Stomach (tissue), 9 donors: ENCODE data around the gene CAPN8. TPM values are rescaled to one million over a fixed set of nuclear protein-coding genes. Genes with fewer than 3 reads are reported as not detected.
"Not testable (repeated sequence)": the region's sequence is repeated elsewhere in the genome, so short reads cannot be mapped to it uniquely, and the experiment has no call there.

Experiments used
- DNase-seq, 2 donors: peaks; one replicate each; pipeline versions ENCODE4 v3.0.0 to v3.0.0-alpha.2; 2013 to 2019
- H3K27ac ChIP-seq, 5 donors: fragments of 200-600 bp in 4 of 5; sonication (generic) in 4 of 5; one replicate each; pipeline ENCODE4 v1.5.1; 2013 to 2019; ENCODE audit warnings: mild to moderate bottlenecking in 1 of 5, moderate library complexity in 1 of 5
- H3K27me3 ChIP-seq, 3 donors: fragments of 200-600 bp; sonication (generic); one replicate each; pipeline ENCODE4 v1.5.1; 2017 to 2019; ENCODE audit warnings: mixed run types in 1 of 3
- H3K36me3 ChIP-seq, 4 donors: fragments of 200-600 bp; sonication (generic); 1 replicate in 3 of 4; 2 replicates in 1 of 4; pipeline ENCODE4 v1.5.1; 2016 to 2019
- H3K4me1 ChIP-seq, 4 donors: fragments of 200-600 bp; sonication (generic); one replicate each; pipeline ENCODE4 v1.5.1; 2016 to 2019
- H3K4me3 ChIP-seq, 4 donors: fragments of 200-600 bp; sonication (generic) in 3 of 4; one replicate each; pipeline ENCODE4 v1.5.1; 2016 to 2019; ENCODE audit warnings: mild to moderate bottlenecking in 1 of 4
- H3K9me3 ChIP-seq, 4 donors: fragments of 200-600 bp; sonication (generic); one replicate each; pipeline ENCODE4 v1.5.1; 2016 to 2019
- EP300 ChIP-seq: sonication (generic); formaldehyde crosslinking; IDR thresholded peaks from one replicate; pipeline ENCODE4 v1.6.1; 2017; ENCODE audit warnings: antibody characterized with exemption
- POLR2A ChIP-seq, 4 donors: fragments of 450-650 bp; IDR thresholded peaks; one replicate each; pipeline ENCODE4 v1.6.1; 2016; ENCODE audit warnings: antibody characterized with exemption in 4 of 4, control low read depth in 2 of 4, mild to moderate bottlenecking in 1 of 4, moderate library complexity in 1 of 4
- POLR2AphosphoS5 ChIP-seq, 3 donors: sonication (generic); formaldehyde crosslinking; IDR thresholded peaks; one replicate each; pipeline ENCODE4 v1.6.1; 2016; ENCODE audit warnings: antibody characterized with exemption in 3 of 3
- WGBS, 5 donors: extraction: QIAGEN DNeasy Blood & Tissue Kit in 3 of 5; methylation state at CpG; one replicate each; pipeline versions ENCODE4 v1.1.5 to v1.1.7; 2013 to 2018; 5-methylcytosine and 5-hydroxymethylcytosine counted together
- intact Hi-C: fragments of 100-400 bp; cut with DNase I; formaldehyde crosslinking; loops from one replicate; pipeline ENCODE4 v1.15.1; 2023; ENCODE audit warnings: low total_unique reads
- polyA plus RNA-seq, 3 donors: library from polyadenylated mRNA; stranded (reverse); fragments of 200-250 nt; gene quantifications; one replicate each; pipeline ENCODE4 v1.2.3, GENCODE V29; 2013
- total RNA-seq, 5 donors: library from RNA; depleted of rRNA; stranded (reverse); fragments of >200 nt; gene quantifications; one replicate each; pipeline versions ENCODE4 v1.1.0 to v1.2.3, GENCODE V29; 2014 to 2016
- TF ChIP-seq, protein P1 (sequence below), 7 experiments: fragments of 450-650 bp in 4 of 7; fragments of 200-600 bp in 3 of 7; sonication (generic) in 3 of 7; IDR thresholded peaks; one replicate each; pipeline ENCODE4 v1.5.1; 2016 to 2019; ENCODE audit warnings: antibody characterized with exemption in 7 of 7, control low read depth in 2 of 7, mild to moderate bottlenecking in 1 of 7
- donor health status: healthy with polysubstance abuse.
- donor health status: Bipolar disorder and iron deficiency.
- donor health status: healthy.

Gene CAPN8
- total and polyA plus RNA-seq, 8 donors, result 28.3 to 581 (median 134) TPM

DNA sequence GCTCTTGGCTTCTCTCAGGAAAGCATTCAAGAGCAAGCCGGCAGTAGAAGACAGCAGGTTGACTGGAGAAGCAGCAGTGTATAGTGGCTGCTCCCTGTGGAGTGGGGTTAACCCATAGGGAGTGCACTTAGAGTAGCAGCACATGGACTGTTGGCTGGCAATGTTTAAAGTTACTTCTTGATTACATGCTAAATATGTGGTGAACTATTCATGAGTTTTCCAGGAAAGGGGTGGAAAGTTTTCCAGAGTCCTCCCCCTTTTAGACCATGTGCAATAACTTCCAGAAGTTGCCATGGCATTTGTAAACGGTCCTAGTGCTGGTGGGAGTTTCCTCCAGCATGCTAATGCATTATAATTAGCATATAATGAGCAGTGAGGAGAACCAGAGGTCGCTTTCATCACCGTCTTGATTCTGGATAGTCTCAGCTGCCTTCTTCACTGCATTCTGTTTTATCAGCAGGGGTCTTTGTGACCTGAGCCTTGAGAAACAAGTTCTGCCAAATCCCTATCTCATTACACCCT lies 140.5 kb downstream of the CAPN8 start:
- Histone ChIP-seq H3K9me3 (peaks cover 0 to 8% (median 7%) of the 10 kb centered on the region in 4 donors), H3K4me1 (no peaks in the 10 kb centered on the region), H3K4me3 (no peak overlapping the region), H3K36me3 (no peaks in the 10 kb centered on the region), H3K27me3 (no peaks in the 10 kb centered on the region), H3K27ac (no peak overlapping the region)
- intact Hi-C loops, result no loop called here
- TF ChIP-seq, protein P1, sequence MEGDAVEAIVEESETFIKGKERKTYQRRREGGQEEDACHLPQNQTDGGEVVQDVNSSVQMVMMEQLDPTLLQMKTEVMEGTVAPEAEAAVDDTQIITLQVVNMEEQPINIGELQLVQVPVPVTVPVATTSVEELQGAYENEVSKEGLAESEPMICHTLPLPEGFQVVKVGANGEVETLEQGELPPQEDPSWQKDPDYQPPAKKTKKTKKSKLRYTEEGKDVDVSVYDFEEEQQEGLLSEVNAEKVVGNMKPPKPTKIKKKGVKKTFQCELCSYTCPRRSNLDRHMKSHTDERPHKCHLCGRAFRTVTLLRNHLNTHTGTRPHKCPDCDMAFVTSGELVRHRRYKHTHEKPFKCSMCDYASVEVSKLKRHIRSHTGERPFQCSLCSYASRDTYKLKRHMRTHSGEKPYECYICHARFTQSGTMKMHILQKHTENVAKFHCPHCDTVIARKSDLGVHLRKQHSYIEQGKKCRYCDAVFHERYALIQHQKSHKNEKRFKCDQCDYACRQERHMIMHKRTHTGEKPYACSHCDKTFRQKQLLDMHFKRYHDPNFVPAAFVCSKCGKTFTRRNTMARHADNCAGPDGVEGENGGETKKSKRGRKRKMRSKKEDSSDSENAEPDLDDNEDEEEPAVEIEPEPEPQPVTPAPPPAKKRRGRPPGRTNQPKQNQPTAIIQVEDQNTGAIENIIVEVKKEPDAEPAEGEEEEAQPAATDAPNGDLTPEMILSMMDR (IDR thresholded peaks at IDR 0.05), result no peak
- no peak for TF ChIP-seq POLR2A (IDR thresholded peaks at IDR 0.05)
- TF ChIP-seq POLR2AphosphoS5 (IDR thresholded peaks at IDR 0.05), result no peak
- no peak for TF ChIP-seq EP300
- WGBS, 5 donors, result 63 to 76% (median 74%) methylated on average over 4 of the region's 4 CpGs
- DNase-seq, result no peak

DNA sequence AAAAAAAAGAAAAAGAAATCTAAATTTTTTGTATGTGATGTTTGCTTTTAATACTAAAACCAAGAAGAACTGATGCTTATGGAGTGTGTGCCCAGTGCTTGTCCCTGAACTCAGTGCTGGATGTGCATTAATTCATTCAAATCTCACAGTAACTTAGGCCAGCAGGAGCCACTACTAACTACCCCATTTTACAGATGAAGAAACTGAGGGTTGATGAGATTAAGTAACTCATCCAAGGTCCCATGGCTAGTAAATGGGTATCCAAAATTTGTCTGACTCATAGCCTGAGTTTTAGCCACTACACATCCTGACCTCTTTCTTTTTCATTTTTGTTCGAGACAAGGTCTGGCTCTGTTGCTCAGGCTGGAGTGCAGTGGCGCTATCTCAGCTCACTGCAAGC lies 144.4 kb downstream of the CAPN8 start:
- Histone ChIP-seq H3K9me3 (no peaks in the 10 kb centered on the region), H3K4me1 (no peaks in the 10 kb centered on the region), H3K27me3 (peaks cover 0 to 5% (median 0%) of the 10 kb centered on the region in 3 donors), H3K4me3 (no peak overlapping the region), H3K36me3 (no peaks in the 10 kb centered on the region), H3K27ac (no peak overlapping the region)
- WGBS, 5 donors, result 81 to 96% (median 94%) methylated on average over 2 of the region's 2 CpGs
- no peak for DNase-seq
- intact Hi-C loops, result no loop called here
- TF ChIP-seq EP300 (no peak), POLR2A (IDR thresholded peaks at IDR 0.05) (no peak), POLR2AphosphoS5 (IDR thresholded peaks at IDR 0.05) (no peak)
- TF ChIP-seq, protein P1 (IDR thresholded peaks at IDR 0.05), result no peak

DNA sequence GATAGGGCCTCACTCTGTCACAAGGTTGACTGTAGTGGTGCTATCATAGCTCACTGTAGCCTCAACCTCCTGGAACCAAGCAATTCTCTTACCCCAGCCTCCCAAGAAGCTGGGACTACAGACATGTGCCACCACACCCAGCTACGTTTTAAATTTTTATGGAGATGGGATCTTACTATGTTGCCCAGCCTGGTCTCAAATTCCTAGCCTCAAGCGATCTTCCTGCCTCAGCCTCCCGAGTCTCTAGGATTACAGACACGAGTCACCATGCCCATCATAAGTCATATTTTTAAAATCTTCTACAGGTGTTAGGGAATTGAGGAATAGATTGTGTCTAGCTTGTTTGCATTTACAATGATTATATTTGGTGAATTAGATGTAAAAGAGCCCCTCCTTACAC lies 145.3 kb downstream of the CAPN8 start:
- Histone ChIP-seq H3K27me3 (peaks cover 0 to 10% (median 0%) of the 10 kb centered on the region in 3 donors), H3K4me1 (no peaks in the 10 kb centered on the region), H3K36me3 (no peaks in the 10 kb centered on the region), H3K27ac (no peak overlapping the region), H3K4me3 (no peak overlapping the region), H3K9me3 (no peaks in the 10 kb centered on the region)
- intact Hi-C loops, result no loop called here
- no peak for DNase-seq
- WGBS, 5 donors, result 88 to 92% (median 89%) methylated on average over 4 of the region's 4 CpGs
- TF ChIP-seq, protein P1 (IDR thresholded peaks at IDR 0.05), result no peak
- TF ChIP-seq EP300 (no peak), POLR2A (IDR thresholded peaks at IDR 0.05) (no peak), POLR2AphosphoS5 (IDR thresholded peaks at IDR 0.05) (no peak)

DNA sequence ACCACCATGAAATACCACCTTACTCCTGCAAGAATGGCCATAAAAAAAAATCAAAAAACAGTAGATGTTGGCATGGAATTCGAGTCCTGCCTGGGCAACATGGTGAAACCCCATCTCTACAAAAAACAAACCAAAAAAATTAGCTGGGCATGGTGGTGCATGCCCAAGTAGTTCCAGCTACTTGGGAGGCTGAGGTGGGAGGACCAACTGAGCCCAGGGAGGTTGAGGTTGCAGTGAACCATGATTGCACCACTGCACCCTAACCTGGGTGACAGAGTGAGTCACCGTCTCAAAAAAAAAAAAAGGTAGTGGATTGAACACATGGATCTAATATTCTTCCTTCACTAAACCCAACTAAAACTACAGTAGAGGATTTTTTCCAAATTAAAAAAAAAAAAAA lies 146.4 kb downstream of the CAPN8 start:
- H3K4me1 ChIP-seq, result no peaks in the 10 kb centered on the region
- DNase-seq, result no peak
- H3K9me3 ChIP-seq, result no peaks in the 10 kb centered on the region
- peaks cover 0 to 10% (median 0%) of the 10 kb centered on the region in 3 donors for H3K27me3 ChIP-seq
- intact Hi-C loops, result no loop called here
- no peak overlapping the region for H3K27ac ChIP-seq
- no peak overlapping the region for H3K4me3 ChIP-seq
- 83 to 98% (median 93%) methylated on average over 2 of the region's 2 CpGs for WGBS, 5 donors
- TF ChIP-seq POLR2AphosphoS5 (IDR thresholded peaks at IDR 0.05) (no peak), EP300 (no peak)
- TF ChIP-seq, protein P1 (IDR thresholded peaks at IDR 0.05), result no peak
- H3K36me3 ChIP-seq, result no peaks in the 10 kb centered on the region

DNA sequence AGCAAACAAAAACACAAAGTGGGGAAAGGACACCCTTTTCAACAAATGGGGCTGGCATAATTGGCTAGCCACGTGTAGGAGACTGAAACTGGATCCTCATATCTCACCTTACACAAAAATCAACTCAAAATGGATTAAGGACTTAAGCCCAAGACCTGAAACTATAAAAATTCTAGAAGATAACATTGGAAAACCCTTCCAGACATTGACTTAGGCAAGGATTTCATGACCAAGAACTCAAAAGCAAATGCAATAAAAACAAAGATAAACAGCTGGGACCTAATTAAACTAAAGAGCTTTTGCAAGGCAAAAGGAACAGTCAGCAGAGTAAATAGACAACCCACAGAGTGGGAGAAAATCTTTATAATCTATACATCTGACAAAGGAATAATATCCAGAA lies 146.9 kb downstream of the CAPN8 start:
- intact Hi-C loops, DNase-seq, H3K36me3 ChIP-seq, H3K27ac ChIP-seq, H3K4me3 ChIP-seq, H3K9me3 ChIP-seq, H3K4me1 ChIP-seq: not testable (repeated sequence)
- H3K27me3 ChIP-seq, result peaks cover 0 to 10% (median 0%) of the 10 kb centered on the region in 3 donors
- WGBS, 5 donors, result 35 to 67% (median 55%) methylated on average over 1 of the region's 1 CpG
